Stimulated activated CD8-positive, alpha-beta memory T cell treated with anti-CD3 and anti-CD28 coated beads, Interleukin-12 subunit alpha, Interleukin-12 subunit beta, amount 100 ng/mL, for 24 hours (primary cell): Measurements from ENCODE around the gene CORO2B.

Experiments
- DNase-seq: peaks from one replicate; pipeline ENCODE4 v3.0.0-alpha.2; 2020; ENCODE audit errors: extremely low read depth

The CORO2B gene

GRCh38 chr15:68553994-68554720 lies 24.6 kb upstream of the CORO2B start:
- DNase-seq: peak; percentile 30

GRCh38 chr15:68554721-68555678 lies 23.8 kb upstream of the CORO2B start:
- no peak for DNase-seq

DNA sequence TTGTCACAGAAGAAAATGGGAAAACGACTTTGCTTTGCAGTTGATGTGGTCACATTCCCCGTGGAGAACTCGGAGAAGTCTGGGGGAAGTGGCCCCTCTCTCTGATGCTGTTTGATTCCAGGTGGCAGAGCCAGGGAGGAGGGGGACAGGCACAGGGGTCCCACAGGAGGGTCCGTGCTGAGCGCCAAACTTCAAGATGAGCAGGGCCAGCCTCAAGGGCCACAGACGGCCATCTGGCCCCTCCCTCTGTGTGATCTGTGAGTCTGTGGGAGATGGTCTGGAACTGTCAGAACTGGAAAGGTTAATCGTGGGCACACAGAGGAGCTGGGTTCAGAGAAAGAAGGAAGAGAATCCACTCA lies 23.1 kb upstream of the CORO2B start:
- DNase-seq: no peak

DNA sequence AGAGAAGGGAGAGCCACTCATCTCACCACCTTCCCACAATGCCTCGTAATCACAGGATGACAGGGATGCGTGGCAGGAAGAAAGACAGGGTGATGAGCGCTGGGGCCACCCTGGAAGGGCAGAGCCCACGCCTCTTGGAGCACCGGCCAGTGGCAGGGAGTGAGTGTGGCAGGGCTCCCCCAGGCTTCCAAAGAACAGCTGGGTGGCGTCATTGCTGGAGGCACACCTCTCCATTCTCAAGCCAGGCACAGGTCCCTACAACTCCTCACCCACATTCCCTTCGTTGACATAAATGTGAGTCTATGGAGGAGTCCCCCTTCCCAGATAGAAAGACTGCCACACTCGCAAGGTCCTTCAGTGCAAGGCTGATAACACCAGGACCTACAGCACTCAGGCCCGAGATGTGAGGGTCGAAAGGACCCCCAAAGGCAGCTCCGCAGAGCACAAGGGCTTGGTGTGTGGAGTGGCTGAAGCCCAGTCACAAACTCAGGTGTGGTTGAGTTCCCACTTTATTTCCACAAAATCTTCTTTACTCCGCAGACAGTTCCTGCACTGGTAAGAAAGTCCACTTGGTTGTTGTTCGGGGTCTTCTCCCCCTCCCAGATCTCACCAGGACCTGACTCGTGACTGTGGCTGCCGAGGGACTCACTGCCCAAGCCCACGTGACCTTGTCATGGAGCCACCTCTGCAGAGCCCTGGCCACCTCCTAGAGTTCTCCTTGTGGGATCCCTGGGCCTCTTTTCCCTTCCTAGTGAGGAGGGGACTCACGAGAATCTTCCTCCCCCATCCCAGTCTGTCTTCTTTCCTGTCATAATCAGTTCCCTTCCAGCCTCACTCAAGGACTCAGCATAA lies 22.4 kb upstream of the CORO2B start:
- DNase-seq: no peak

- DNase-seq: no peak
These were observed 21.1 kb upstream of the CORO2B start for GRCh38 chr15:68557469-68558317.

DNA sequence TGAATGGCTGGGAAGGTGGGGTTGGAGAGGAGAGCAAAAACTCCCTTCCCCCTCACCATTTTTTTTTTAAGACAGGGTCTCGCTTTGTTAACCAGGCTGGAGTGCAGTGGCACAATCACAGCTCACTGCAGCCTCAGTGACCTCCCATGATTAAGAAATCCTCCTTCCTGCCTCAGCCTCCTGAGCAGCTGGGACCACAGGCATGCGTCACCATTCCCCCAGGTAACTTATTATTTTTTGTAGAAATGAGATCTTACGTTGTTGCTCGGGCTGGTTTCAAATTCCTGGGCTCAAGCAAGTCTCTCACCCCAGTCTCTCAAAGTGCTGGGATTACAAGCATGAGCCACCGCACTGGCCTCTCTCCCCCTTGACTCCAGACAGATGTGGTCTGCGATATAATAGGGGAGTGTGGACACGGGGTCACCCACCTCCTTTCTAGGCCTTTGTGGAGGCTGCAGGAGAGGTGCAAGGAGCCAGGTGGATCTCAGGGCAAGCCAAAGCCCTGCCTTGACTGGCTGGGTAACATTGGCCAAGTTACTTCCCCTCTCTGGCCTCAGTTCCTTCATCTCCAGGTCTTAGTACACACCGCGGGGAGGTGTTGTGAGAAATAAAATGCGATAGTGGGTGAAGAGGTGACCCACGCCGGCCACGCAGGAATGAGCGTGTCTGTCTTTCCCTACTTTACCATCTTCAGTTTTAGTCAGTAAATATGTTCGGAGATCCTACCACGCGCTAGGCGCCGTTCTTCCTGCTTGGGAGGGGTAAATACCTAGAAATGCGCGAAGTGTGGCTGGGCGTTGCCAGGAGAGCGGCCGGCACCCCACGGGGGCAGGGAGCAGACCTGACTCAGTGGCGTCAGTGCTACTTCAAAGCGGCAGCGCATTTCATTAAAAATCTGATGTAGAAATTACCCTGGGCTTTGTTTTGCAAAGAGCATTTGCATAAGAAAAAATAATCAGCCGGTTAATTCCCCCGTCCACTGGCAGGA lies 20.2 kb upstream of the CORO2B start:
- DNase-seq: no peak

- DNase-seq: peak; percentile 36
These were observed 19.2 kb upstream of the CORO2B start for GRCh38 chr15:68559345-68560310.

DNA sequence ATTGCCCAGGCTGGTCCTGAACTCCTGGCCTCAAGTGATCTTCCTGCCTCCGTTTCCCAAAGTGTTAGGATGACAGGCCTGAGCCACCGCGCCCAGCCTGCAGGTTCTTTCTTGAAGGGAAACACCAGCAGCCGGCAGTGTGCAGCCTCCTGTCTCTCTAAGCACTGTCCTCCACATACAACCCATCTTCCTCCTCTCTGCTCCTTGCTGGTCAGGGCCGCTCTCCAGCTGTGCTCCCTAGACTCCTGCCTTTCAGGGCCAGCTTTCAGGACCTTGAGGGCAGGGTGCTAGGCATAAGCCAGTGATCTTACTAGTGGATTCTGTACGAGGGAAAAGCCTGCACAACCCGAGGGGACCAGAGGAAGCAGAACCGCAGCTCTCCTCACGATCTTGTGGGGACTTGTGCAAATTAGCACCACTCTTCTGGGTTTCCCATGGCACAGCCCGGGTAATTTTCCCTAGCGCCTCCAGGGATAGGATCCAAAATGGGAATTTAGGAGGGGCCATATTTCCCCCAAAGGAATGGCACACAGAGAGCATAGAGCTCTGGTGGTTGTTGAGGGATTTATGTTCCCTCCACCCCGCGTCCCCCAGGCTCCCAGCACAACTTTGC lies 18.2 kb upstream of the CORO2B start:
- DNase-seq: no peak

- no peak for DNase-seq
These were observed 17.5 kb upstream of the CORO2B start for GRCh38 chr15:68561171-68561900.

DNA sequence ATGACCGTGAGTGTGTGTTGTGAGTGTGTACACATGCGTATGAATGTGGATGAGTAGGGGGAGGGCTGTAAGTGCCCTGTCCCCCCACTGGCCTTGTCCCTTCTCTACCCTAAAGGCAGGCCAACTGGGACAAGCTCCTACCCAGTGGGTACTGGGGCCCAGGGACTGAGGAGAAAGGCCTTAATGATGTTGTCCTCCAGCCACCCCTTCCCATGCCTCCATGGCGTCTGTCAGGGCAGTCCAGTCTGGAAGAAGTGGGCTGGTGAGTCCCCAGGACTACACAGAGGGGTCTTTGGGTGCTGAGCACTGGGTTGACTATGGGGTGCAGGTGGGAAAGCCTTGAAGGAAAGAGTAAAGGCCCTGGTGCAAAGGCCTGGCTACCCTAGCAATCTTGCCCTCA lies 16.9 kb upstream of the CORO2B start:
- no peak for DNase-seq

DNA sequence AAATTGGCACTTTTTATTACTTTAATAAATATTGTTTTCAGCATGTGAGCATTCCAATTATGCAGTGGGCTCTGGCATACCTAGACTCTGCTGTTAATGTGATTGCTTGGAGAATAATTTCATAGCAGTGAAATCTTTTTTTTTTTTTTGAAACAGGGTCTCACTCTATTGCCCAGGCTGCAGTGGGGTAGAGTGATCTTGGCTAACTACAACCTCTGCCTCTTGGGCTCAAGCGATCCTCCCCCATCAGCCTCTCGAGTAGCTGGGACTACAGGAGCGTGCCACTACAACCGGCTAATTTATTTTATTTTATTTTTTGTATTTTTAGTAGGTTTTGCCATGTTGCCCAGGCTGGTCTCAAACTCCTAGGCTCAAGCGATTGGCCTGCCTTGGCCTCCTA lies 14.6 kb upstream of the CORO2B start:
- DNase-seq: no peak

DNA sequence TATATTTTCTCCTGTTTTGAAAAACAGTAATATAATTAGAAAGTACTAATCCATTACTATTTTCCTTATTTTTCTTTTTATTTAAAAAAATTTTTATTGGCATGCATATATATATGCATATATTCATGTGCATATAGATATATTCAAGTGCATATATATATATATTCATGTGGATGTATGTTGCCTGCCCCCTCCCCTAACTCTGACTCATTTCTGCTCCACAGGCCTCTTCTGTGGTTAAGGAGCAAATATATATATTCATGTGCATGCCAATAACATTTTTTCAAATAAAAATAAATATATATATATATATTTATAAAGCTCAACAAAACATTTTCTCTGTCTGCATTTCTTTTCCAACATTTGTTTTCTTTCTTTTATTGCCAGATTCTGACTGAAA lies 13.6 kb upstream of the CORO2B start:
- DNase-seq: no peak

DNA sequence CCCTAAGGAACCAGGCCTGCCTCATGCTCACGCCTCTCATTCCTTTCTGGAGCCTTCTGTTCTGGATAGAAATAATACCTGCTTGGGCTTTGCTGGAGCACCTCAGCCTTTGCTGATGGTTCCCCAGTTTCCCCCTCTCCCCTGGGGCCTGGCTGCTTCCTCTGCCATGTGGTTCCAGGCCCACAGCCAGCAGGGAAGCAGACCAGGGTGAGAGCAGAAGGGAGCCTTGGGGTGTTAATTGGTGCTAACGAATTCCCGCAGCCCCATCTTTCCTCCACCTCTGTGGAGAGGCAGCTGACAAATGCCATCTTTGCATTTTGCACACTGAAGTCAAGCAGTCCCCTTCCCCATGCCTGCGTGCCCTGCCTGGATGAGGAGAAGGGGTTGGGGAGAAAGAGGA lies 13.1 kb upstream of the CORO2B start:
- DNase-seq: no peak

GRCh38 chr15:68566377-68566954 lies 12.3 kb upstream of the CORO2B start:
- DNase-seq: no peak

DNA sequence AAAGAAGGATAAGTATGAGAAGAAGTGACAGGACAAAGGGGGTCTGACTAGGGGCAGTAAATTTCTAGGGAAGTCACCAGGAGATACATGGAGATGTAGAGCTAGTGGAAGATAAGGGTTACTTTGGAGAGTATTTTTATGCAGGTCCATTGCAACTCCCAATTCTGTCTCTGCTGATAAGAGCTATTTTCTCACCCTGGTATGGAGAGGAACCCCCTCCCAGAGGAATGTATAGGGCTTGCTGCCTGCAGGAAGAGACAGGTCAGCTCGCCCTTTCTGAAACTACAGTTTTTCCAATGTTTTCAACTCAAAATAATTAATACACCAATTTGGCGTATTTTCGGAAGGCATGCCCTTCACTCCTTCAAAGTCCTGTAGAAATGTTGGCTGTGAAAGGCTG lies 11.4 kb upstream of the CORO2B start:
- DNase-seq: no peak

DNA sequence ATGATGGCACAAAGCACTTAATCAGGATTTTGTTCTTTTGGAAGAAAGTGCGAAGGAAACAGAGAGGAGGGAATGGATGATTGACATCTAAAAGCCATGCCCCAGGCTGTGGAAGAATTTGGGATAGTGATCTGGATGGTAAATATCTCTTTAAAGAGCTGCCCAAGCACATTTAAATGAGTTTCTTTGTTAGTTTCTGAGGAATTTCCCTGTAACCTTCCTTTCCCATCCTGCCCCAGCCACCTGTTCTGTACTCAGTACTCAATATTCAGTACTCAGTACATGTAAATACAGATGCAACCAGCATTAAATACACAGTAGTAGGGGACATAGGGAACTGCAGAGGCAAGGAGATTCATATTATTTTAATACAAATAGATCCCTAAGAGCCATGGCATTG lies 7.8 kb upstream of the CORO2B start:
- DNase-seq: no peak

GRCh38 chr15:68571582-68571981 lies 7.2 kb upstream of the CORO2B start:
- DNase-seq: no peak
